ENCODE results near the gene GSTM1.

GSTM1 gene

DNA sequence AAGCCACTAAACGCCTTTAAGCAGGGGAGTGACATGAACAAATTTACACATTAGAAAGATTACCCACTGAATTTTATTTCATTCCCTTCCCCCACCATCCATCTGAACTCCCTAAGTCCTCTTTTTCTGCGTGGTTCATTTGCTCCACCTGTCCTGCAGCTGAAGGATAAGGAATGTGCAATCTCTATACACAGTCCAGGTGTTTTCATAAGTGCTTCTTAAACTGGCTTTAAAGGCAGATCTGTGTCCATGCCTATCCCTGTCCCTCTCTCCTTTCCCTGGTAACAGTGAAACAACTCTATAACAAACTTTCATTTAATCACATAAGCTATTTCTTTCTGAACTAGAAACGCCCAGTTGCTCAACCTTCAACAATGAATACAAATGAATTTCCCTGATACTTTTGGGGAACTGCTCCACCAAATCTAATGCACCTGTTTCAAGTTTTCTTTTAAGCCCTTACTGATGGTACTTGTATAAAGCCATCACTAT is 44.8 kb downstream of the GSTM1 start:
- no peak for DNase-seq

DNA sequence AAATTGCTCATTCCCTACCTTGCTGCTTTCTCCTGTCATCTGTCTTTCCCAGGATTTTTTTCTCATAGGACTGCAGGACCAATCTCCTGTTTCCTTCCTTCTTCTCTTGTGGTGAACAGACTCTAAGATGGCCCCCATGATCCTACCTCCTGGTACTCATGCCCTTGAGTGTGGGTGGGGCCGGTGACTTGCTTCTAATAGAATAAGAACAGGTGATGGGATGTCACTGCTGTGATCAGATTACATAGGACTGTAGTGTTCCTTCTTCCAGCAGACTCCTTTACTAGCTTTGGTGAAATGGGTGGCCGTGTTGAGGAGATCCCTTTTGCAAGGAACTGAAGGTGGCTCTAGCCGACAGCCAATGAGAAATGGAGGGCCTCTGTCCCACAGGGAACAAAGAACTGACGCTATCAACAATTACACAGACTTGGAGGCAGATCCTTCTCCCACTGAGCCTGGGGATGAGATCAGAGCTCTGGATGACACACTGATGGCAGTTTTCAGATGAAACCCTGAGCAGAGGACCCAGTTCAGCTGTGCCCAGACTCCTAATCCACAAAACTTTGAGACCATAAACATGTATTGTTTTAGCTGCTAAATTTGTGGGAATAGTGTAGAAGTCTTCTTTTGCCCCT is 45.7 kb downstream of the GSTM1 start:
- no peak for DNase-seq

DNA sequence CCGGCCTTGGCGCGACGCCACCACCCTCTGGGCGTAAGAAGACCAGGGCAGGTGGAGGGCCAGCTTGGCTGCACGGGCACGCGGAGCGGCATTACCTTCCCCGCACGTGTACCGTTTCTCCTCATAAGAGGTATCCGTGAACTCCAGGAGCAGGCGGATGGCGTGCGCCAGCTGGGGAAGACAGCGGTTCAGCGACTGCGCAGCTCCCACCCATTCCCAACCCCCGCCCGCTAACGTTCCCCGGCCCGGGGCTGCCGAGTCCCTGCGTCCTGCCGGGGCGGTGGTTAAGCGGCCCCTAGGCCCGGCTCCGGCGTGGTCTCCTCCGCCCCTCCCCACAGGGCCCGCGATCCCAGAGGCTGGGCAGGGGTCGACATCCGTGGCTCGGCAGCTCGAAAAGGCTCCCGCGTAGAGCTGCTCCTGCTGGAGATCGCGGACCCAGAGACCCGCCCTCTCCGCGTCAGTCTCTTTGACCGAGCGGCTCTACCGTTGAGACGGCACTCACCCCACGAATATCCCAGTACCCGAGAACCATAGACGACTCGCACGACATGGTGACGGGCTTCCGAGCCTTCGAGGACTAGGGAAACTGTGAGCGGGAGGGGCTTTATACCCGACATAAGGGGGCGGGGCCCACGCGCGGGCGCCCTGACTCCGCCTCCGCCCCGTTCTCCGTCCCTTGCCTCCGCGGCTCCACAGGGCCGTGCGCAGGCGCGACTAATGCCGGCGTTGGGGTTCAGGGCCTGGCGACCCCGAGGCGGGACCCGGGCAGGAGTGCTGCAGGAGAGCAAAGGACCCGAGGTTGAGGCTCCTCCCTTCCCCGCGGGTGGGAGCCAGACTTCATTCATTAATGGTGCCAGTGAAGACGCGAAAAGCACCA is 52.4 kb downstream of the GSTM1 start:
- DNase-seq: peak; percentile 88 to 91

DNA sequence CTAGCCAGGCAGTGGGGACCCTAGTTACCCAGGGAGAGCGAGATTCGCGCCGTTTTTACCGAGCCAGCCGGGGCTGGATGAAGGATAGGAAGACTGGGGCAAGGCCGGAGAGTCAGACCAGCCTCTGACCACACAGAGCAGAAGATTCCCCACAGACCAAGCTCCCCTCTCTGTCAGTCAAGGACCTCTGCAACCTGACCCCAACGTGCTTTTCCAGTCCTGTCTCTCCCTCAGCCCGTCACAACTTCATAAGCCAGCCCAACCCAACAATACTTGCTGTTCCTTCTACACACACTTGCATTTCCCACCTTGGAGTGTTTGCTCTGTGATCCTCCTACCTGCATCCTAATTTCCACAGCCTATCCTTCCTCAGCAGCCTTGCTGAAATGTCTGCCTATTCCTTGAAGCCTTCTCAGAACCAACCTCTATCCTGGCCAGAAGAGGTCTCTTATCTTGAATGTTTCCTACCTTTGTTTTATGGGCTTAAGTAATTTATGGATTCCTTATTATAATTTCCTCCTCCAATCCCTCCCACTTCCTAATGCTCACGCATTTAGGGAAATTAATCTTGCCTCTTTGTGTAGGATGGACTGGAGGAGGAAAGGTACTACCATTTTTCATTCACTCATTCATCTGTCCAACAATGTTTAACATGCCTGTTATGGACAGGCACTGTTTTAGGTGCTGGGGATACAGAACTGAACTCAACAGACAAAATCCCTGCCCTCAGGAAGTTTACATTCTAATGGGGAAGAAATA is 53.2 kb downstream of the GSTM1 start, which contains the start of gene GSTM3:
Gene GSTM3, minus strand, starts transcription at position 424 of the 759 bp plus-strand sequence. CDS start 751 bp downstream, outside the sequence.
- DNase-seq: no peak
